BE2C (cell line): ENCODE measurements around the gene OMG.
"Not testable (repeated sequence)": the region's sequence is repeated elsewhere in the genome, so short reads cannot be mapped to it uniquely, and the experiment has no call there.

Source experiments
- DNase-seq: peaks from one replicate; pipeline ENCODE4 v3.0.0-alpha.2; 2020
- H3K27me3 ChIP-seq: fragments of 250-450 bp; sonication (Bioruptor Pico); 2 replicates; pipeline ENCODE4 v1.5.1; 2020; ENCODE audit warnings: mild to moderate bottlenecking
- H3K36me3 ChIP-seq: fragments of 250-450 bp; sonication (Bioruptor Pico); 2 replicates; pipeline ENCODE4 v1.5.1; 2020; ENCODE audit warnings: mild to moderate bottlenecking
- H3K4me1 ChIP-seq: fragments of 250-450 bp; sonication (Bioruptor Pico); 2 replicates; pipeline ENCODE4 v1.5.1; 2020
- H3K4me3 ChIP-seq: 2 replicates; pipeline ENCODE4 v1.5.1; 2011; ENCODE audit warnings: low read depth, low read length
- H3K9me3 ChIP-seq: fragments of 250-450 bp; sonication (Bioruptor Pico); 2 replicates; pipeline ENCODE4 v1.5.1; 2020
- TF ChIP-seq, protein P1 (sequence below): IDR thresholded peaks from 2 replicates; pipeline ENCODE4 v1.5.1; 2012; ENCODE audit warnings: mild to moderate bottlenecking, low read depth, low read length

OMG gene

GRCh38 chr17:31295489-31295871 is 1.6 kb downstream of the OMG start:
- Histone ChIP-seq H3K27me3 (no peaks in the 10 kb centered on the region), H3K9me3 (no peaks in the 10 kb centered on the region), H3K36me3 (no peaks in the 10 kb centered on the region), H3K4me3 (no peak overlapping the region), H3K4me1 (no peaks in the 10 kb centered on the region)
- TF ChIP-seq, protein P1, sequence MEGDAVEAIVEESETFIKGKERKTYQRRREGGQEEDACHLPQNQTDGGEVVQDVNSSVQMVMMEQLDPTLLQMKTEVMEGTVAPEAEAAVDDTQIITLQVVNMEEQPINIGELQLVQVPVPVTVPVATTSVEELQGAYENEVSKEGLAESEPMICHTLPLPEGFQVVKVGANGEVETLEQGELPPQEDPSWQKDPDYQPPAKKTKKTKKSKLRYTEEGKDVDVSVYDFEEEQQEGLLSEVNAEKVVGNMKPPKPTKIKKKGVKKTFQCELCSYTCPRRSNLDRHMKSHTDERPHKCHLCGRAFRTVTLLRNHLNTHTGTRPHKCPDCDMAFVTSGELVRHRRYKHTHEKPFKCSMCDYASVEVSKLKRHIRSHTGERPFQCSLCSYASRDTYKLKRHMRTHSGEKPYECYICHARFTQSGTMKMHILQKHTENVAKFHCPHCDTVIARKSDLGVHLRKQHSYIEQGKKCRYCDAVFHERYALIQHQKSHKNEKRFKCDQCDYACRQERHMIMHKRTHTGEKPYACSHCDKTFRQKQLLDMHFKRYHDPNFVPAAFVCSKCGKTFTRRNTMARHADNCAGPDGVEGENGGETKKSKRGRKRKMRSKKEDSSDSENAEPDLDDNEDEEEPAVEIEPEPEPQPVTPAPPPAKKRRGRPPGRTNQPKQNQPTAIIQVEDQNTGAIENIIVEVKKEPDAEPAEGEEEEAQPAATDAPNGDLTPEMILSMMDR, result no peak
- no peak for DNase-seq

- Histone ChIP-seq H3K36me3 (no peaks in the 10 kb centered on the region), H3K4me1 (no peaks in the 10 kb centered on the region), H3K9me3 (no peaks in the 10 kb centered on the region), H3K4me3 (no peak overlapping the region), H3K27me3 (no peaks in the 10 kb centered on the region)
- no peak for DNase-seq
- TF ChIP-seq, protein P1, result no peak
Observed at GRCh38 chr17:31294820-31295488, 2.1 kb downstream of the OMG start.

DNA sequence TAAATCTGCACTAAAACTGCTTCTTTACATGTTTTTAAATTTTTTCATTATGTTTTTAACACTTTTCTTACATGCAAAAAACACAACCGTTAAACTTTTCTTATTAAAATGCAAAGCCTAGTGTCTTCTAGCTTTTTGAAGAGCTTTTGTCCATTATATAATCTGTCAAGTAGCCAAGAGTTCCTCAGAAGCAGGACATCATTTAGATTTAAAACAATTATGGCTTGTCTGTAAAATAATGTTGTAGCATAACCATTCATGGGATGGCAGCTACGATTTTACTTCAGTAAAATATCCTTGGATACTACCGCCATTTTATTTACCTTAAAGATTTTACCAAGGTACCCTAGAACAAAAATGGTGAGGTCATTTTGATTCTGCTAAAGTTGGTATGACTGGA is 2.8 kb downstream of the OMG start:
- TF ChIP-seq, protein P1, result no peak
- Histone ChIP-seq H3K4me1 (no peaks in the 10 kb centered on the region), H3K27me3 (no peaks in the 10 kb centered on the region), H3K4me3 (no peak overlapping the region), H3K36me3 (no peaks in the 10 kb centered on the region), H3K9me3 (no peaks in the 10 kb centered on the region)
- DNase-seq, result no peak

GRCh38 chr17:31293581-31293980 is 3.5 kb downstream of the OMG start:
- TF ChIP-seq, protein P1, result no peak

DNA sequence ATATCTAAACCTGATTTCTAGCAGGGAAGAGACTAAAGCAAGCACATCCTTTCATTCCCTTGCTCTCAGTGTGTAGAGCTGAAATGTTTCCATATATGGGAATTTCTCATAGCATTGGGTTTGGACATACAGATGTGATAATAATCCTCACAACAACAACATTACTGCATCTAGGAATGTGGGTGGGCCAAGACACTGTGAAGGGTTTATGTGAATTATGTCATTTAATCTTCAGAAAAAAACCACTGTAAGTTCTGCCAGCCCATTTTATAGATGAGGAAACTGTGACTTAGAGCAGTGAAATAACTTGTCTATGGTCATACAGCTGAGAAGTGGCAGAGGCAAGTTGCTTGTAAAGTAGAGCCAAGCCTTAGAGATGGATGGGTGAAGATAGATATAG is 5.2 kb downstream of the OMG start:
- Histone ChIP-seq H3K4me1 (no peaks in the 10 kb centered on the region), H3K36me3 (no peaks in the 10 kb centered on the region), H3K4me3 (no peak overlapping the region), H3K27me3 (no peaks in the 10 kb centered on the region), H3K9me3 (no peaks in the 10 kb centered on the region)
- DNase-seq, result no peak
- TF ChIP-seq, protein P1, result no peak

More at GRCh38 chr17:31293581-31293980, 3.5 kb downstream of the OMG start:
- Histone ChIP-seq H3K36me3 (no peaks in the 10 kb centered on the region), H3K4me1 (no peaks in the 10 kb centered on the region), H3K27me3 (no peaks in the 10 kb centered on the region), H3K4me3 (no peak overlapping the region), H3K9me3 (no peaks in the 10 kb centered on the region)
- no peak for DNase-seq

DNA sequence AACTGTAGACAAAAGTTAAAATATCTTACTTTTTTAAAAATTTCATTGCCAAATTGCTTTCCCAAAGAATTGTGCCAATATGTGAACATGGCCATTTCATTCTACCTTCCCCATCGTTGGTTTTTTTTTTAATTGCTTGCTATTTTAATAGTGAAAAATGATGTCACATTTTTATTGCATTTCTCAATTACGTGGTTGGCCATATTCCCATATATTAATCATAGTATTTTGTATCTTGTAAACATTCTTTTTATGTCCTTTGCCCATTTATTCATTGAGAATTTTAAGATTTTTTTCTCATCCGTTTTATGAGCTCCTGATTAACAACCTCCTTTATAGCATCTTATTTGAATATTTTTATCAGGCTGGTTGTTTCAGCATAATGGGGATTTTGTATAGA is 7.2 kb downstream of the OMG start:
- Histone ChIP-seq H3K4me1 (no peaks in the 10 kb centered on the region), H3K27me3 (no peaks in the 10 kb centered on the region), H3K36me3 (no peaks in the 10 kb centered on the region), H3K9me3 (no peaks in the 10 kb centered on the region), H3K4me3 (no peak overlapping the region)
- DNase-seq, result no peak
- TF ChIP-seq, protein P1, result no peak

DNA sequence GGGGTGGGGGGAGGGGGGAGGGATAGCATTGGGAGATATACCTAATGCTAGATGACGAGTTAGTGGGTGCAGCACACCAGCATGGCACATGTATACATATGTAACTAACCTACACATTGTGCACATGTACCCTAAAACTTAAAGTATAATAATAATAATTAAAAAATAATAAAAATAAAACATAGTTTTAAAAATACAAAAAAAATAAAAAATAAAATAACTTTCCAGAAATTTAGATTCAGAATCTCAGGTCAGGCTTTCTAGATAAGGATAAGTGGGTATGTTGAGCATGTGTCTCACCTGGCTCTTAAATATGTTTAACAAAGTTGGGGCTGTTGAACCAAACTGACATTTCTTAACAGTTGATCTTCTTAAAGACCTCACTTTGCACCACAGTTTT is 9.1 kb downstream of the OMG start:
- not testable (repeated sequence) for H3K27me3 ChIP-seq, H3K9me3 ChIP-seq, H3K4me3 ChIP-seq, H3K36me3 ChIP-seq, H3K4me1 ChIP-seq, DNase-seq
